Measurements from ENCODE around the gene SCUBE2.

- TF ChIP-seq CTCF (IDR thresholded peaks at IDR 0.05) (no peak), POLR2A (IDR thresholded peaks at IDR 0.05) (no peak)
These were observed 105.9 kb downstream of the SCUBE2 start for GRCh38 chr11:8985462-8985861.
